Stomach (tissue), 9 donors: ENCODE results near the gene CBX8. TPM values are rescaled to one million over a fixed set of nuclear protein-coding genes. Genes with fewer than 3 reads are reported as not detected.

Experiments
- DNase-seq, 2 donors: peaks; one replicate each; pipeline versions ENCODE4 v3.0.0 to v3.0.0-alpha.2; 2013 to 2019
- H3K27ac ChIP-seq, 5 donors: fragments of 200-600 bp in 4 of 5; sonication (generic) in 4 of 5; one replicate each; pipeline ENCODE4 v1.5.1; 2013 to 2019; ENCODE audit warnings: mild to moderate bottlenecking in 1 of 5, moderate library complexity in 1 of 5
- H3K27me3 ChIP-seq, 3 donors: fragments of 200-600 bp; sonication (generic); one replicate each; pipeline ENCODE4 v1.5.1; 2017 to 2019; ENCODE audit warnings: mixed run types in 1 of 3
- H3K36me3 ChIP-seq, 4 donors: fragments of 200-600 bp; sonication (generic); 1 replicate in 3 of 4; 2 replicates in 1 of 4; pipeline ENCODE4 v1.5.1; 2016 to 2019
- H3K4me1 ChIP-seq, 4 donors: fragments of 200-600 bp; sonication (generic); one replicate each; pipeline ENCODE4 v1.5.1; 2016 to 2019
- H3K4me3 ChIP-seq, 4 donors: fragments of 200-600 bp; sonication (generic) in 3 of 4; one replicate each; pipeline ENCODE4 v1.5.1; 2016 to 2019; ENCODE audit warnings: mild to moderate bottlenecking in 1 of 4
- H3K9me3 ChIP-seq, 4 donors: fragments of 200-600 bp; sonication (generic); one replicate each; pipeline ENCODE4 v1.5.1; 2016 to 2019
- CTCF ChIP-seq, 7 experiments: fragments of 450-650 bp in 4 of 7; fragments of 200-600 bp in 3 of 7; sonication (generic) in 3 of 7; IDR thresholded peaks; one replicate each; pipeline ENCODE4 v1.5.1; 2016 to 2019; ENCODE audit warnings: antibody characterized with exemption in 7 of 7, control low read depth in 2 of 7, mild to moderate bottlenecking in 1 of 7
- EP300 ChIP-seq: sonication (generic); formaldehyde crosslinking; IDR thresholded peaks from one replicate; pipeline ENCODE4 v1.6.1; 2017; ENCODE audit warnings: antibody characterized with exemption
- POLR2A ChIP-seq, 4 donors: fragments of 450-650 bp; IDR thresholded peaks; one replicate each; pipeline ENCODE4 v1.6.1; 2016; ENCODE audit warnings: antibody characterized with exemption in 4 of 4, control low read depth in 2 of 4, mild to moderate bottlenecking in 1 of 4, moderate library complexity in 1 of 4
- POLR2AphosphoS5 ChIP-seq, 3 donors: sonication (generic); formaldehyde crosslinking; IDR thresholded peaks; one replicate each; pipeline ENCODE4 v1.6.1; 2016; ENCODE audit warnings: antibody characterized with exemption in 3 of 3
- WGBS, 5 donors: extraction: QIAGEN DNeasy Blood & Tissue Kit in 3 of 5; methylation state at CpG; one replicate each; pipeline versions ENCODE4 v1.1.5 to v1.1.7; 2013 to 2018; 5-methylcytosine and 5-hydroxymethylcytosine counted together
- intact Hi-C: fragments of 100-400 bp; cut with DNase I; formaldehyde crosslinking; loops from one replicate; pipeline ENCODE4 v1.15.1; 2023; ENCODE audit warnings: low total_unique reads
- polyA plus RNA-seq, 3 donors: library from polyadenylated mRNA; stranded (reverse); fragments of 200-250 nt; gene quantifications; one replicate each; pipeline ENCODE4 v1.2.3, GENCODE V29; 2013
- total RNA-seq, 5 donors: library from RNA; depleted of rRNA; stranded (reverse); fragments of >200 nt; gene quantifications; one replicate each; pipeline versions ENCODE4 v1.1.0 to v1.2.3, GENCODE V29; 2014 to 2016
- donor health status: healthy with polysubstance abuse.
- donor health status: Bipolar disorder and iron deficiency.
- donor health status: healthy.

The CBX8 gene
- total and polyA plus RNA-seq, 8 donors, result 0.76 to 140 (median 3.1) TPM; not detected in 2

- WGBS, 5 donors, result 26 to 37% (median 29%) methylated on average over 35 to 52 of the region's 52 CpGs
- Histone ChIP-seq H3K9me3 (no peaks in the 10 kb centered on the region), H3K27me3 (peaks cover 34 to 100% (median 60%) of the 10 kb centered on the region in 3 donors), H3K36me3 (no peaks in the 10 kb centered on the region), H3K4me3 (peak overlapping the region in 2 of 4 donors; percentile 0 to 33), H3K4me1 (peaks cover 25 to 48% (median 39%) of the 10 kb centered on the region in 4 donors), H3K27ac (no peak overlapping the region)
- intact Hi-C loops, result no loop called here
- DNase-seq, result peak in 1 of 2 donors; percentile 52
- TF ChIP-seq EP300 (no peak), POLR2A (IDR thresholded peaks at IDR 0.05) (no peak), CTCF (IDR thresholded peaks at IDR 0.05) (no peak), POLR2AphosphoS5 (IDR thresholded peaks at IDR 0.05) (no peak)
These were observed 7.6 kb downstream of the CBX8 start for GRCh38 chr17:79788989-79789942.

GRCh38 chr17:79788455-79788854, 8.4 kb downstream of the CBX8 start:
- H3K27ac ChIP-seq, result no peak overlapping the region
- H3K4me1 ChIP-seq, result peaks cover 25 to 42% (median 35%) of the 10 kb centered on the region in 4 donors
- H3K36me3 ChIP-seq, result no peaks in the 10 kb centered on the region
- intact Hi-C loops, result no loop called here
- no peak overlapping the region for H3K4me3 ChIP-seq
- TF ChIP-seq EP300, result no peak
- no peak for TF ChIP-seq POLR2A (IDR thresholded peaks at IDR 0.05)
- no peak for TF ChIP-seq POLR2AphosphoS5 (IDR thresholded peaks at IDR 0.05)
- no peak for TF ChIP-seq CTCF (IDR thresholded peaks at IDR 0.05)
- peaks cover 34 to 100% (median 58%) of the 10 kb centered on the region in 3 donors for H3K27me3 ChIP-seq
- peak in 1 of 2 donors; percentile 1 for DNase-seq
- 61 to 69% (median 68%) methylated on average over 5 of the region's 5 CpGs for WGBS, 5 donors
- H3K9me3 ChIP-seq, result no peaks in the 10 kb centered on the region

- 82 to 89% (median 86%) methylated on average over 12 of the region's 12 CpGs for WGBS, 5 donors
- TF ChIP-seq POLR2AphosphoS5 (IDR thresholded peaks at IDR 0.05) (no peak), EP300 (no peak), POLR2A (IDR thresholded peaks at IDR 0.05) (no peak)
- H3K9me3 ChIP-seq, result no peaks in the 10 kb centered on the region
- DNase-seq, result peak in 1 of 2 donors; percentile 11
- no peak overlapping the region for H3K27ac ChIP-seq
- no peak overlapping the region for H3K4me3 ChIP-seq
- H3K4me1 ChIP-seq, result peaks cover 16 to 28% (median 24%) of the 10 kb centered on the region in 4 donors
- intact Hi-C loops, result no loop called here
- no peaks in the 10 kb centered on the region for H3K36me3 ChIP-seq
- H3K27me3 ChIP-seq, result peaks cover 28 to 100% (median 44%) of the 10 kb centered on the region in 3 donors
These were observed 9.8 kb downstream of the CBX8 start for GRCh38 chr17:79786930-79787643.

- Histone ChIP-seq H3K4me1 (peaks cover 12 to 19% (median 16%) of the 10 kb centered on the region in 4 donors), H3K27me3 (peaks cover 18 to 100% (median 37%) of the 10 kb centered on the region in 3 donors), H3K36me3 (no peaks in the 10 kb centered on the region), H3K27ac (no peak overlapping the region), H3K4me3 (no peak overlapping the region), H3K9me3 (no peaks in the 10 kb centered on the region)
- DNase-seq, result peak in 1 of 2 donors; percentile 3
- TF ChIP-seq CTCF (IDR thresholded peaks at IDR 0.05) (no peak), EP300 (no peak), POLR2A (IDR thresholded peaks at IDR 0.05) (no peak), POLR2AphosphoS5 (IDR thresholded peaks at IDR 0.05) (no peak)
- WGBS, 5 donors, result 84 to 90% (median 89%) methylated on average over 8 to 15 of the region's 15 CpGs
- intact Hi-C loops, result no loop called here
These were observed 10.7 kb downstream of the CBX8 start for GRCh38 chr17:79785900-79786810.
